H9 (cell line): Measurements from ENCODE around the gene ARHGDIB. TPM values are rescaled to one million over a fixed set of nuclear protein-coding genes. Genes with fewer than 3 reads are reported as not detected.

Source experiments
- DNase-seq: peaks from one replicate; pipeline ENCODE4 v3.0.0-alpha.2; 2017
- H2AFZ ChIP-seq: one replicate; pipeline ENCODE4 v1.6.1; 2013; ENCODE audit warnings: mild to moderate bottlenecking, low read length, control low read depth, moderate library complexity
- H2AK5ac ChIP-seq: 2 replicates; pipeline ENCODE4 v1.6.1; 2013; ENCODE audit warnings: low read length, control low read depth, mixed read lengths; ENCODE audit not compliant: insufficient read length
- H2BK120ac ChIP-seq: one replicate; pipeline ENCODE4 v1.6.1; 2013; ENCODE audit warnings: low read depth, mild to moderate bottlenecking, low read length, control low read depth, inconsistent platforms; ENCODE audit not compliant: poor library complexity, severe bottlenecking
- H2BK12ac ChIP-seq: 2 replicates; pipeline ENCODE4 v1.6.1; 2013; ENCODE audit warnings: low read length, control low read depth, mixed read lengths, low read depth; ENCODE audit not compliant: insufficient read length
- H2BK15ac ChIP-seq: 2 replicates; pipeline ENCODE4 v1.6.1; 2013; ENCODE audit warnings: low read depth, low read length, control low read depth
- H2BK20ac ChIP-seq: one replicate; pipeline ENCODE4 v1.6.1; 2013; ENCODE audit warnings: low read depth, mild to moderate bottlenecking, low read length, control low read depth, inconsistent platforms; ENCODE audit not compliant: poor library complexity, severe bottlenecking
- H2BK5ac ChIP-seq: 2 replicates; pipeline ENCODE4 v1.6.1; 2013; ENCODE audit warnings: low read length, control low read depth, mixed read lengths; ENCODE audit not compliant: insufficient read length
- H3K14ac ChIP-seq: 2 replicates; pipeline ENCODE4 v1.6.1; 2013; ENCODE audit warnings: low read length, control low read depth; ENCODE audit not compliant: insufficient read depth
- H3K18ac ChIP-seq: 2 replicates; pipeline ENCODE4 v1.6.1; 2013; ENCODE audit warnings: low read depth, mild to moderate bottlenecking, mixed read lengths, low read length, control low read depth; ENCODE audit not compliant: insufficient read length
- H3K23ac ChIP-seq: 2 replicates; pipeline ENCODE4 v1.6.1; 2013; ENCODE audit warnings: low read length, control low read depth, mixed read lengths, low read depth; ENCODE audit not compliant: insufficient read length
- H3K23me2 ChIP-seq: 2 replicates; pipeline ENCODE4 v1.6.1; 2013; ENCODE audit warnings: low read depth, mild to moderate bottlenecking, mixed read lengths, low read length, control low read depth; ENCODE audit not compliant: insufficient read length, poor library complexity, severe bottlenecking
- H3K27ac ChIP-seq: 2 replicates; pipeline ENCODE4 v1.5.1; 2013; ENCODE audit warnings: low read length, control low read depth, mixed read lengths, low read depth; ENCODE audit not compliant: insufficient read length
- H3K27me3 ChIP-seq: 2 replicates; pipeline ENCODE4 v1.6.1; 2013; ENCODE audit warnings: low read length, control low read depth, inconsistent platforms; ENCODE audit not compliant: insufficient read depth
- H3K4ac ChIP-seq: 2 replicates; pipeline ENCODE4 v1.6.1; 2013; ENCODE audit warnings: low read depth, mild to moderate bottlenecking, control low read depth, inconsistent platforms, low read length, moderate library complexity
- H3K4me1 ChIP-seq: 2 replicates; pipeline ENCODE4 v1.6.1; 2013; ENCODE audit warnings: low read length, control low read depth, inconsistent platforms; ENCODE audit not compliant: insufficient read depth
- H3K4me2 ChIP-seq: 2 replicates; pipeline ENCODE4 v1.6.1; 2013; ENCODE audit warnings: low read length, control low read depth, mixed read lengths; ENCODE audit not compliant: insufficient read length, insufficient read depth
- H3K56ac ChIP-seq: 2 replicates; pipeline ENCODE4 v1.6.1; 2013; ENCODE audit warnings: low read depth, mild to moderate bottlenecking, mixed read lengths, low read length, control low read depth; ENCODE audit not compliant: insufficient read length
- H3K79me1 ChIP-seq: 2 replicates; pipeline ENCODE4 v1.6.1; 2013; ENCODE audit warnings: low read depth, mild to moderate bottlenecking, moderate library complexity, low read length, control low read depth, inconsistent platforms; ENCODE audit not compliant: insufficient read depth, poor library complexity, severe bottlenecking
- H3K79me2 ChIP-seq: 2 replicates; pipeline ENCODE4 v1.6.1; 2013; ENCODE audit warnings: low read length, control low read depth, inconsistent platforms; ENCODE audit not compliant: insufficient read depth
- H3K9ac ChIP-seq: 2 replicates; pipeline ENCODE4 v1.6.1; 2013; ENCODE audit warnings: low read length, control low read depth, mixed read lengths; ENCODE audit not compliant: insufficient read length; ENCODE audit errors: extremely low read depth
- H3K9me3 ChIP-seq: one replicate; pipeline ENCODE4 v1.6.1; 2013; ENCODE audit warnings: low read depth, low read length, inconsistent platforms; ENCODE audit not compliant: control insufficient read depth
- H3T11ph ChIP-seq: one replicate; pipeline ENCODE4 v1.6.1; 2013; ENCODE audit warnings: mild to moderate bottlenecking, low read length, control low read depth, inconsistent platforms
- H4K20me1 ChIP-seq: one replicate; pipeline ENCODE4 v1.6.1; 2013; ENCODE audit not compliant: control insufficient read depth, insufficient read length, insufficient read depth
- H4K5ac ChIP-seq: 2 replicates; pipeline ENCODE4 v1.6.1; 2013; ENCODE audit warnings: low read depth, mild to moderate bottlenecking, mixed read lengths, low read length, control low read depth; ENCODE audit not compliant: insufficient read length
- H4K8ac ChIP-seq: replicated peaks from 2 replicates; pipeline ENCODE4 v1.6.1; 2013; ENCODE audit warnings: low read length, control low read depth, mixed read lengths, low read depth; ENCODE audit not compliant: insufficient read length
- H4K91ac ChIP-seq: 2 replicates; pipeline ENCODE4 v1.6.1; 2013; ENCODE audit warnings: low read depth, mild to moderate bottlenecking, moderate library complexity, mixed read lengths, low read length, control low read depth; ENCODE audit not compliant: insufficient read length
- H3K27ac Mint-ChIP-seq, 3 experiments: 2 replicates in 2 of 3; 3 replicates in 1 of 3; pipeline ENCODE4 v1.8.0; 2020 to 2021; ENCODE audit warnings: mixed read lengths in 3 of 3, mild to moderate bottlenecking in 1 of 3, moderate library complexity in 1 of 3
- H3K27me3 Mint-ChIP-seq: 2 replicates; pipeline ENCODE4 v1.8.0; 2021; ENCODE audit warnings: low read depth, mild to moderate bottlenecking, moderate library complexity, mixed read lengths
- H3K36me3 Mint-ChIP-seq, 3 experiments: 2 replicates in 2 of 3; 3 replicates in 1 of 3; pipeline ENCODE4 v1.8.0; 2020 to 2021; ENCODE audit warnings: low read depth in 3 of 3, mixed read lengths in 3 of 3; ENCODE audit not compliant: insufficient read depth in 1 of 3
- H3K4me1 Mint-ChIP-seq, 2 experiments: 2 replicates each; pipeline ENCODE4 v1.8.0; 2020; ENCODE audit warnings: mixed read lengths in 2 of 2
- H3K4me3 Mint-ChIP-seq, 2 experiments: 2 replicates in 1 of 2; 3 replicates in 1 of 2; pipeline ENCODE4 v1.8.0; 2020 to 2021; ENCODE audit warnings: mild to moderate bottlenecking in 2 of 2, mixed read lengths in 2 of 2, moderate library complexity in 1 of 2
- H3K9me3 Mint-ChIP-seq, 2 experiments: 2 replicates in 1 of 2; 3 replicates in 1 of 2; pipeline ENCODE4 v1.8.0; 2020; ENCODE audit warnings: mild to moderate bottlenecking in 2 of 2, mixed read lengths in 2 of 2, moderate library complexity in 1 of 2
- WGBS: extraction: QIAGEN DNeasy Blood & Tissue Kit; methylation state at CpG from one replicate; pipeline ENCODE4 v1.1.7; 2013; ENCODE audit warnings: missing lambda C conversion rate, low lambda C conversion rate, mixed read lengths; ENCODE audit not compliant: insufficient read length; ENCODE audit errors: extremely low coverage; 5-methylcytosine and 5-hydroxymethylcytosine counted together
- total RNA-seq: library from RNA; stranded (reverse); gene quantifications from 2 replicates; pipeline ENCODE4 v1.2.1, GENCODE V29; 2021
- TF ChIP-seq, protein P1 (sequence below): fragments of 200-600 bp; sonication (generic); conservative IDR thresholded peaks from 3 replicates; pipeline ENCODE4 v1.8.0; 2021; ENCODE audit warnings: antibody characterized with exemption, mild to moderate bottlenecking

The ARHGDIB gene
- total RNA-seq, 1 experiment from 2014 or later: 0.44 TPM

DNA sequence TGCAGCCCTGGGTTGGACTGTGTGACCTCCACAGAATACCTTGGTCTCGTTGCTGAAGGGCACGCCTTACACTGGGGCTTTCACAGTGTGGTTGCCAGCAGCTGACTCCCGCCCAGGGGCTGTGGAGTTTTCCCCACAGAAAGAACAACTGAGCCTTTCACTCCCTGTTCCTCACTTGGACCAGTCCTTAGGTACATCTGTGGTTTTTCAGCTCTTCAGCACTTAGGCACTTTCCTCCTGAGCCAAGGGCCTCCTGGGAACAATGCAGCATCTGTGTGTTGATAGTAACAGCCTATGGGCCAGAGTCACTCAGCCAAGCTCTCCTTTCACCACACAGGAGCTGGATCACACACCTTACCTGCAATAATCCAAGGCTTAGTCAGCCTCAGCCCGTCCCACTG lies 48.0 kb downstream of the ARHGDIB start:
- Mint-ChIP-seq H3K4me3 (no peak overlapping the region), H3K36me3 (no peaks in the 10 kb centered on the region), H3K4me1 (no peaks in the 10 kb centered on the region), H3K9me3 (no peaks in the 10 kb centered on the region), H3K27me3 (no peaks in the 10 kb centered on the region), H3K27ac (peak overlapping the region in 1 of 3 experiments; percentile 68; a peak in 1 of 7 replicates)
- no peaks in the 10 kb centered on the region for H3K27me3 ChIP-seq
- no peak overlapping the region for H3K18ac ChIP-seq
- H3K79me2 ChIP-seq: no peaks in the 10 kb centered on the region
- H3K27ac ChIP-seq: no peak overlapping the region
- no peak overlapping the region for H3T11ph ChIP-seq
- no peaks in the 10 kb centered on the region for H3K79me1 ChIP-seq
- no peak overlapping the region for H4K8ac ChIP-seq
- no peak overlapping the region for H2AFZ ChIP-seq
- TF ChIP-seq, protein P1, sequence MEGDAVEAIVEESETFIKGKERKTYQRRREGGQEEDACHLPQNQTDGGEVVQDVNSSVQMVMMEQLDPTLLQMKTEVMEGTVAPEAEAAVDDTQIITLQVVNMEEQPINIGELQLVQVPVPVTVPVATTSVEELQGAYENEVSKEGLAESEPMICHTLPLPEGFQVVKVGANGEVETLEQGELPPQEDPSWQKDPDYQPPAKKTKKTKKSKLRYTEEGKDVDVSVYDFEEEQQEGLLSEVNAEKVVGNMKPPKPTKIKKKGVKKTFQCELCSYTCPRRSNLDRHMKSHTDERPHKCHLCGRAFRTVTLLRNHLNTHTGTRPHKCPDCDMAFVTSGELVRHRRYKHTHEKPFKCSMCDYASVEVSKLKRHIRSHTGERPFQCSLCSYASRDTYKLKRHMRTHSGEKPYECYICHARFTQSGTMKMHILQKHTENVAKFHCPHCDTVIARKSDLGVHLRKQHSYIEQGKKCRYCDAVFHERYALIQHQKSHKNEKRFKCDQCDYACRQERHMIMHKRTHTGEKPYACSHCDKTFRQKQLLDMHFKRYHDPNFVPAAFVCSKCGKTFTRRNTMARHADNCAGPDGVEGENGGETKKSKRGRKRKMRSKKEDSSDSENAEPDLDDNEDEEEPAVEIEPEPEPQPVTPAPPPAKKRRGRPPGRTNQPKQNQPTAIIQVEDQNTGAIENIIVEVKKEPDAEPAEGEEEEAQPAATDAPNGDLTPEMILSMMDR: no peak
- H2AK5ac ChIP-seq: no peak overlapping the region
- H3K9me3 ChIP-seq: no peaks in the 10 kb centered on the region
- no peak overlapping the region for H4K91ac ChIP-seq
- no peak overlapping the region for H3K56ac ChIP-seq
- no CpG with 5 or more reads among the region's 4 CpGs for WGBS
- H2BK15ac ChIP-seq: no peak overlapping the region
- H3K4me2 ChIP-seq: no peak overlapping the region
- H2BK20ac ChIP-seq: no peak overlapping the region
- no peak overlapping the region for H3K4ac ChIP-seq
- no peak overlapping the region for H3K23ac ChIP-seq
- no peak overlapping the region for H2BK120ac ChIP-seq
- DNase-seq: no peak
- H4K20me1 ChIP-seq: no peaks in the 10 kb centered on the region
- no peak overlapping the region for H2BK12ac ChIP-seq
- H3K23me2 ChIP-seq: no peaks in the 10 kb centered on the region
- H3K4me1 ChIP-seq: no peaks in the 10 kb centered on the region
- no peak overlapping the region; the same call in 1 of the 2 replicates for H3K14ac ChIP-seq
- H3K9ac ChIP-seq: no peak overlapping the region
- no peak overlapping the region for H4K5ac ChIP-seq
- H2BK5ac ChIP-seq: no peak overlapping the region
